ENCODE data around the gene RFC1. TPM values are rescaled to one million over a fixed set of nuclear protein-coding genes. Genes with fewer than 3 reads are reported as not detected.
"Not testable (repeated sequence)": the region's sequence is repeated elsewhere in the genome, so short reads cannot be mapped to it uniquely, and the experiment has no call there.

Gene RFC1
- total and polyA plus RNA-seq, 2 donors from 2014 or later: 14.5 to 38.4 TPM

GRCh38 chr4:39375478-39375877 lies 9.3 kb upstream of the RFC1 start:
- Histone ChIP-seq H3K27me3 (ENCODE audit: control insufficient read depth, insufficient read depth, low read length) (no peaks in the 10 kb centered on the region), H3K9ac (ENCODE audit: low read length in 3 of 3) (no peak overlapping the region), H3K9me3 (ENCODE audit: control insufficient read depth in 2 of 3, insufficient read depth in 1 of 3, low read length in 3 of 3) (no peaks in the 10 kb centered on the region), H3K4me1 (ENCODE audit: control insufficient read depth in 2 of 3, insufficient read depth in 2 of 3, low read depth in 1 of 3, low read length in 3 of 3) (no peaks in the 10 kb centered on the region), H3K4me3 (ENCODE audit: low read length in 3 of 3) (no peak overlapping the region), H3K36me3 (ENCODE audit: control insufficient read depth in 2 of 3, insufficient read depth in 3 of 3, low read length in 3 of 3) (no peaks in the 10 kb centered on the region), H3K27ac (ENCODE audit: low read depth in 2 of 2, low read length in 2 of 2) (no peak overlapping the region)
- no peak for DNase-seq
- no peak for FAIRE-seq
- TF ChIP-seq, protein P1, sequence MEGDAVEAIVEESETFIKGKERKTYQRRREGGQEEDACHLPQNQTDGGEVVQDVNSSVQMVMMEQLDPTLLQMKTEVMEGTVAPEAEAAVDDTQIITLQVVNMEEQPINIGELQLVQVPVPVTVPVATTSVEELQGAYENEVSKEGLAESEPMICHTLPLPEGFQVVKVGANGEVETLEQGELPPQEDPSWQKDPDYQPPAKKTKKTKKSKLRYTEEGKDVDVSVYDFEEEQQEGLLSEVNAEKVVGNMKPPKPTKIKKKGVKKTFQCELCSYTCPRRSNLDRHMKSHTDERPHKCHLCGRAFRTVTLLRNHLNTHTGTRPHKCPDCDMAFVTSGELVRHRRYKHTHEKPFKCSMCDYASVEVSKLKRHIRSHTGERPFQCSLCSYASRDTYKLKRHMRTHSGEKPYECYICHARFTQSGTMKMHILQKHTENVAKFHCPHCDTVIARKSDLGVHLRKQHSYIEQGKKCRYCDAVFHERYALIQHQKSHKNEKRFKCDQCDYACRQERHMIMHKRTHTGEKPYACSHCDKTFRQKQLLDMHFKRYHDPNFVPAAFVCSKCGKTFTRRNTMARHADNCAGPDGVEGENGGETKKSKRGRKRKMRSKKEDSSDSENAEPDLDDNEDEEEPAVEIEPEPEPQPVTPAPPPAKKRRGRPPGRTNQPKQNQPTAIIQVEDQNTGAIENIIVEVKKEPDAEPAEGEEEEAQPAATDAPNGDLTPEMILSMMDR (IDR thresholded peaks at IDR 0.05; ENCODE audit: borderline replicate concordance, extremely low read depth, insufficient read depth): no peak
- intact Hi-C loops (cut with DNase I): no loop called here

- FAIRE-seq; H3K4me1 ChIP-seq (ENCODE audit: control insufficient read depth in 2 of 3, insufficient read depth in 2 of 3, low read depth in 1 of 3, low read length in 3 of 3); H3K36me3 ChIP-seq (ENCODE audit: control insufficient read depth in 2 of 3, insufficient read depth in 3 of 3, low read length in 3 of 3); H3K4me3 ChIP-seq (ENCODE audit: low read length in 3 of 3); H3K9me3 ChIP-seq (ENCODE audit: control insufficient read depth in 2 of 3, insufficient read depth in 1 of 3, low read length in 3 of 3); H3K27ac ChIP-seq (ENCODE audit: low read depth in 2 of 2, low read length in 2 of 2); intact Hi-C loops (cut with DNase I); H3K9ac ChIP-seq (ENCODE audit: low read length in 3 of 3); DNase-seq; H3K27me3 ChIP-seq (ENCODE audit: control insufficient read depth, insufficient read depth, low read length): not testable (repeated sequence)
Measured at GRCh38 chr4:39371209-39371608, 5.0 kb upstream of the RFC1 start.

DNA sequence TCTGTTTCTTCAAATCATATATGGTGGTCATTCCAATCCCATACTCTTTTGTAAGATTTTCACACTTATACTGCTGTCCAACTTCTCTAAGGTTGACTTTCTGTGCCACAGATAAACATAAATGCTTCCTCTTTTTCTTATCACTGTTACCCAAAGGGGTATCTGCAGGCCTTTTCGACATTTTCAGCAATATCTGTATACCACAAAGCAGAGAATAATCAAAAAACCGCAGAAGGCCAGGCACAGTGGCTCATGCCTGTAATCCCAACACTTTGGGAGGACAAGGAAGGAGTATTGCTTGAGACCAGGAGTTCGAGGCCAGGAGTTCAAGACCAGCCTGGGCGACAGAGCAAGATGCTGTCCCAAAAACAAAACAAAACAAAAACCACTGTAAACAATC lies 3.1 kb upstream of the RFC1 start:
- intact Hi-C loops (cut with DNase I): no loop called here
- no peaks in the 10 kb centered on the region for H3K27me3 ChIP-seq (ENCODE audit: control insufficient read depth, insufficient read depth, low read length)
- no peak overlapping the region for H3K4me3 ChIP-seq (ENCODE audit: low read length in 3 of 3)
- peaks cover 0 to 2% (median 0%) of the 10 kb centered on the region in 3 donors for H3K4me1 ChIP-seq (ENCODE audit: control insufficient read depth in 2 of 3, insufficient read depth in 2 of 3, low read depth in 1 of 3, low read length in 3 of 3)
- DNase-seq (no peak), FAIRE-seq (no peak)
- TF ChIP-seq, protein P1 (IDR thresholded peaks at IDR 0.05; ENCODE audit: borderline replicate concordance, extremely low read depth, insufficient read depth): no peak
- H3K9ac ChIP-seq (ENCODE audit: low read length in 3 of 3): no peak overlapping the region
- H3K27ac ChIP-seq (ENCODE audit: low read depth in 2 of 2, low read length in 2 of 2): no peak overlapping the region
- no peaks in the 10 kb centered on the region for H3K9me3 ChIP-seq (ENCODE audit: control insufficient read depth in 2 of 3, insufficient read depth in 1 of 3, low read length in 3 of 3)
- no peaks in the 10 kb centered on the region for H3K36me3 ChIP-seq (ENCODE audit: control insufficient read depth in 2 of 3, insufficient read depth in 3 of 3, low read length in 3 of 3)

- Histone ChIP-seq H3K4me3 (ENCODE audit: low read length in 3 of 3) (peak overlapping the region in 2 of 3 donors; percentile 43 to 90), H3K9me3 (ENCODE audit: control insufficient read depth in 2 of 3, insufficient read depth in 1 of 3, low read length in 3 of 3) (no peaks in the 10 kb centered on the region), H3K9ac (ENCODE audit: low read length in 3 of 3) (peak overlapping the region in 1 of 3 donors; percentile 24), H3K27me3 (ENCODE audit: control insufficient read depth, insufficient read depth, low read length) (no peaks in the 10 kb centered on the region), H3K27ac (ENCODE audit: low read depth in 2 of 2, low read length in 2 of 2) (peak overlapping the region; percentile 16 to 79), H3K4me1 (ENCODE audit: control insufficient read depth in 2 of 3, insufficient read depth in 2 of 3, low read depth in 1 of 3, low read length in 3 of 3) (peaks cover 0 to 2% (median 0%) of the 10 kb centered on the region in 3 donors), H3K36me3 (ENCODE audit: control insufficient read depth in 2 of 3, insufficient read depth in 3 of 3, low read length in 3 of 3) (no peaks in the 10 kb centered on the region)
- DNase-seq: no peak
- intact Hi-C loops (cut with DNase I): no loop called here
- TF ChIP-seq, protein P1 (IDR thresholded peaks at IDR 0.05; ENCODE audit: borderline replicate concordance, extremely low read depth, insufficient read depth): no peak
- no peak for FAIRE-seq
Measured at GRCh38 chr4:39367166-39367565, 1.0 kb upstream of the RFC1 start.

Measured in kidney (tissue), 14 donors.